Measurements from ENCODE around the gene SPAG17. TPM values are rescaled to one million over a fixed set of nuclear protein-coding genes. Genes with fewer than 3 reads are reported as not detected.

The SPAG17 gene
- total RNA-seq, 2 experiments from 2014 or later, result not detected

- intact Hi-C loops (cut with DNase I, micrococcal nuclease), result no loop called here
- Histone ChIP-seq H3K36me3 (ENCODE audit: insufficient read depth, low read length) (no peaks in the 10 kb centered on the region), H3K27me3 (ENCODE audit: control insufficient read depth in 1 of 2, insufficient read depth in 2 of 2, low read length in 2 of 2) (no peaks in the 10 kb centered on the region), H3K9me3 (ENCODE audit: control insufficient read depth in 1 of 2, insufficient read depth in 1 of 2, low read length in 2 of 2) (no peaks in the 10 kb centered on the region), H3K27ac (ENCODE audit: low read depth in 1 of 2, low read length in 2 of 2) (no peak overlapping the region), H3K4me1 (ENCODE audit: insufficient read depth, low read length) (no peaks in the 10 kb centered on the region), H3K4me3 (ENCODE audit: low read length) (no peak overlapping the region)
- Mint-ChIP-seq H3K9me3 (no peaks in the 10 kb centered on the region), H3K36me3 (ENCODE audit: low read depth) (no peaks in the 10 kb centered on the region), H3K27ac (no peak overlapping the region), H3K4me3 (no peak overlapping the region), H3K27me3 (peaks cover 2% of the 10 kb centered on the region), H3K4me1 (ENCODE audit: low read depth) (no peaks in the 10 kb centered on the region)
- TF ChIP-seq, protein P1, sequence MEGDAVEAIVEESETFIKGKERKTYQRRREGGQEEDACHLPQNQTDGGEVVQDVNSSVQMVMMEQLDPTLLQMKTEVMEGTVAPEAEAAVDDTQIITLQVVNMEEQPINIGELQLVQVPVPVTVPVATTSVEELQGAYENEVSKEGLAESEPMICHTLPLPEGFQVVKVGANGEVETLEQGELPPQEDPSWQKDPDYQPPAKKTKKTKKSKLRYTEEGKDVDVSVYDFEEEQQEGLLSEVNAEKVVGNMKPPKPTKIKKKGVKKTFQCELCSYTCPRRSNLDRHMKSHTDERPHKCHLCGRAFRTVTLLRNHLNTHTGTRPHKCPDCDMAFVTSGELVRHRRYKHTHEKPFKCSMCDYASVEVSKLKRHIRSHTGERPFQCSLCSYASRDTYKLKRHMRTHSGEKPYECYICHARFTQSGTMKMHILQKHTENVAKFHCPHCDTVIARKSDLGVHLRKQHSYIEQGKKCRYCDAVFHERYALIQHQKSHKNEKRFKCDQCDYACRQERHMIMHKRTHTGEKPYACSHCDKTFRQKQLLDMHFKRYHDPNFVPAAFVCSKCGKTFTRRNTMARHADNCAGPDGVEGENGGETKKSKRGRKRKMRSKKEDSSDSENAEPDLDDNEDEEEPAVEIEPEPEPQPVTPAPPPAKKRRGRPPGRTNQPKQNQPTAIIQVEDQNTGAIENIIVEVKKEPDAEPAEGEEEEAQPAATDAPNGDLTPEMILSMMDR (IDR thresholded peaks at IDR 0.05), result no peak
- no peak for ATAC-seq (ENCODE audit: poor library complexity)
- no peak for DNase-seq
- ChIA-PET CTCF (no interaction called here), POLR2A (no interaction called here)
Measured at GRCh38 chr1:118124064-118124463, 61.0 kb downstream of the SPAG17 start.

DNA sequence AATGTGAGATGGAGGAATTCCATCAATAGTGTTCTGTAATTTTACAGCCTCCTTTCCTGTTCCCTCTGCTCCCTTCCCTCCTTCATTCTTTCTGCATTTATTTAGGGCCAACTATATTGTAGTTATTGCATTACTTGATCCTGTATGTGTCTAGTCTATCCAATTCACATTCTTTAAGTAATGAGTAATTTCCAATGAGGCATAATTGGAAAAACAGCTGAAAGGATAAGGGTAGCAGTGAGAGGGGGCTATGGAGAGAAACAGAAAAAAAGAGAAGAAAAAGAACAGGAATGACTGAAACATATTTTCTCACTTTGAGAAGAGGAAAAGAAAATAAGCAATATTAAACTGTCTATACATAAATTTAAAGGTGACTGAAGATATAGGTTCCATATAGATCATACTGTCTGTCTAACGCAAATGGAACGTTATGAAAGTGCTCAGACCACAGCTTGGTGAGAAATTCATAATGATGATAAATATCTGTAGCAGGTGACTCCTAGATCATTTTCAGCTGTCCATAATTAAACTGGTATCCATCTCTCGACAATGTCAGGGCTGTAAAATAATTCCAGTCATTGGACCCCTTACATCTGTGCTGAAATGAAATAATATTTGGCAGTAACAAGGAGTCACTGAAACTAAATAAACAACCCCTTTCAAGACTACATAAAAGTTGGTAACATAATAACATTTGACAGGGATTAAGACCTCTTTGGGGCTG, 61.8 kb downstream of the SPAG17 start:
- Histone ChIP-seq H3K4me3 (ENCODE audit: low read length) (no peak overlapping the region), H3K9me3 (ENCODE audit: control insufficient read depth in 1 of 2, insufficient read depth in 1 of 2, low read length in 2 of 2) (no peaks in the 10 kb centered on the region), H3K36me3 (ENCODE audit: insufficient read depth, low read length) (no peaks in the 10 kb centered on the region), H3K4me1 (ENCODE audit: insufficient read depth, low read length) (no peaks in the 10 kb centered on the region), H3K27ac (ENCODE audit: low read depth in 1 of 2, low read length in 2 of 2) (no peak overlapping the region), H3K27me3 (ENCODE audit: control insufficient read depth in 1 of 2, insufficient read depth in 2 of 2, low read length in 2 of 2) (no peaks in the 10 kb centered on the region)
- Mint-ChIP-seq H3K9me3 (no peaks in the 10 kb centered on the region), H3K36me3 (ENCODE audit: low read depth) (no peaks in the 10 kb centered on the region), H3K4me1 (ENCODE audit: low read depth) (no peaks in the 10 kb centered on the region), H3K27me3 (peaks cover 7% of the 10 kb centered on the region), H3K4me3 (no peak overlapping the region), H3K27ac (no peak overlapping the region)
- intact Hi-C loops (cut with DNase I, micrococcal nuclease), result no loop called here
- ChIA-PET CTCF (no interaction called here), POLR2A (no interaction called here)
- ATAC-seq (ENCODE audit: poor library complexity) (no peak), DNase-seq (no peak)
- TF ChIP-seq, protein P1 (IDR thresholded peaks at IDR 0.05), result no peak

DNA sequence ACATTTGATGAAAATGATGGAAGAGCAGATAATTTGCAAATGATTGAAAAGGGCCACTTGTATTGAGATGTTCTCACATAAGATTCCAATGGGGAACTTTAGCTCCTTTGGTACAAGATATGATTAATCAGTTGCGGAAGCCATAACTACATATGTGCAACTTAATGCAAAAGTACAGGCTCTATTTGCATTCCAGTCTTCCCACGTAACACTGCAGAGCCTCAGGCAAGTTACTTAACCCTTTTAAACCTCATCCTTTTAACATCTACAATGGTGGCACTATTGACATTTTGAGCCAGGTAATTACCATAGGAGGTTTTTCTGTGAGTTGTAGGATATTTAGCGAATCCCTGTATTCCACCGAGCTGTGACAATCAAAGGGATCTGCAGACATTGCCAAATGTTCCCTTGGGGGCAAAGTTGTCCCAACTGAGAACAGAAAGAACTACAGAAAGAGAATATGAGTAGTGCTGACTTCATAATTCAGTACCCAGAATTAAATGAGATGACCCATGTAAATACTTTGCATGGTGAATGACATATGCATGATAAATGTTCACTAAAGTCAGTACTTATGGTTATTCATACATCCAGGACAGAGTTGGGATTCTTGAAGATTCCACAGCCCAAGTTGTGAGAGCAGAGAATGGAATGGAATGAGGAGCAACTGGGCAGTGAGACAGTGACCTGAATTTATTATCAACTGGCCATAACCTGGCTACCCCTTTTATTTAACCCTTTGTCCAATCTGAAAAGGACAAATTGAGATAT, 62.6 kb downstream of the SPAG17 start:
- Mint-ChIP-seq H3K4me1 (ENCODE audit: low read depth) (no peaks in the 10 kb centered on the region), H3K36me3 (ENCODE audit: low read depth) (no peaks in the 10 kb centered on the region), H3K27ac (no peak overlapping the region), H3K4me3 (no peak overlapping the region), H3K27me3 (peaks cover 9% of the 10 kb centered on the region), H3K9me3 (no peaks in the 10 kb centered on the region)
- intact Hi-C loops (cut with DNase I, micrococcal nuclease), result no loop called here
- CTCF ChIA-PET, result no interaction called here
- H3K4me3 ChIP-seq (ENCODE audit: low read length), result no peak overlapping the region
- TF ChIP-seq, protein P1 (IDR thresholded peaks at IDR 0.05), result no peak
- no peaks in the 10 kb centered on the region for H3K27me3 ChIP-seq (ENCODE audit: control insufficient read depth in 1 of 2, insufficient read depth in 2 of 2, low read length in 2 of 2)
- H3K27ac ChIP-seq (ENCODE audit: low read depth in 1 of 2, low read length in 2 of 2), result no peak overlapping the region
- no peaks in the 10 kb centered on the region for H3K4me1 ChIP-seq (ENCODE audit: insufficient read depth, low read length)
- no peaks in the 10 kb centered on the region for H3K36me3 ChIP-seq (ENCODE audit: insufficient read depth, low read length)
- POLR2A ChIA-PET, result no interaction called here
- DNase-seq (no peak), ATAC-seq (ENCODE audit: poor library complexity) (no peak)
- H3K9me3 ChIP-seq (ENCODE audit: control insufficient read depth in 1 of 2, insufficient read depth in 1 of 2, low read length in 2 of 2), result no peaks in the 10 kb centered on the region

Measured in CD4-positive, alpha-beta T cell (primary cell).